Adrenal gland (tissue), 5 donors: ENCODE data around the gene C3orf70.

ENCODE experiments used
- POLR2A ChIP-seq, 2 donors: fragments of 450-650 bp; IDR thresholded peaks; one replicate each; pipeline ENCODE4 v1.6.1; 2017; ENCODE audit warnings: antibody characterized with exemption in 2 of 2, mild to moderate bottlenecking in 2 of 2, moderate library complexity in 1 of 2
- TF ChIP-seq, protein P1 (sequence below), 6 experiments: fragments of 450-650 bp in 4 of 6; fragments of 200-600 bp in 2 of 6; sonication (generic) in 1 of 6; IDR thresholded peaks; 1 replicate in 5 of 6; 2 replicates in 1 of 6; pipeline versions ENCODE4 v1.5.1 to v1.8.0; 2016 to 2021; ENCODE audit warnings: antibody characterized with exemption in 6 of 6, mild to moderate bottlenecking in 2 of 6, moderate library complexity in 1 of 6
- donor health status: DM: no; HTN: no; CAD: no.

DNA sequence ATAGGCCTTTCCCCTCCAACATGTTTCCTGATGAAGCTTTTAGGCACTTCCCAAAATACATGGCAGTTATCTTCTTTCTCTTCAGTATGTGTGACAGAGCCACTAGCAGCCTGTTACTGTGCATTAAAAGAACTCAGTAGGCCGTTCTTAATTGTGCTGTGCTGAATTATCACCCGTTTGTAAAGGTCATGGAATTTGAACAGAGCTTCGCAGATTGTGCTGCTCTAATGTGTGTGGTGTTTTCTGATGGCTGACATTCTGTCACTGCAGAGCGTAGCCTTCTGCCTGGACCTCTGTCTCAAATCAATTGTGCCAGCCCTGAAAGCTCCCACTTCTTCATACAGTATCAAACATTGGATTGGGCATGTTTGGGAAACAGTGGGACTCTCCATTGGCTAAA is 111.3 kb downstream of the C3orf70 start:
- TF ChIP-seq, protein P1, sequence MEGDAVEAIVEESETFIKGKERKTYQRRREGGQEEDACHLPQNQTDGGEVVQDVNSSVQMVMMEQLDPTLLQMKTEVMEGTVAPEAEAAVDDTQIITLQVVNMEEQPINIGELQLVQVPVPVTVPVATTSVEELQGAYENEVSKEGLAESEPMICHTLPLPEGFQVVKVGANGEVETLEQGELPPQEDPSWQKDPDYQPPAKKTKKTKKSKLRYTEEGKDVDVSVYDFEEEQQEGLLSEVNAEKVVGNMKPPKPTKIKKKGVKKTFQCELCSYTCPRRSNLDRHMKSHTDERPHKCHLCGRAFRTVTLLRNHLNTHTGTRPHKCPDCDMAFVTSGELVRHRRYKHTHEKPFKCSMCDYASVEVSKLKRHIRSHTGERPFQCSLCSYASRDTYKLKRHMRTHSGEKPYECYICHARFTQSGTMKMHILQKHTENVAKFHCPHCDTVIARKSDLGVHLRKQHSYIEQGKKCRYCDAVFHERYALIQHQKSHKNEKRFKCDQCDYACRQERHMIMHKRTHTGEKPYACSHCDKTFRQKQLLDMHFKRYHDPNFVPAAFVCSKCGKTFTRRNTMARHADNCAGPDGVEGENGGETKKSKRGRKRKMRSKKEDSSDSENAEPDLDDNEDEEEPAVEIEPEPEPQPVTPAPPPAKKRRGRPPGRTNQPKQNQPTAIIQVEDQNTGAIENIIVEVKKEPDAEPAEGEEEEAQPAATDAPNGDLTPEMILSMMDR (IDR thresholded peaks at IDR 0.05), result no peak
- TF ChIP-seq POLR2A (IDR thresholded peaks at IDR 0.05), result no peak
